ENCODE data around the gene GSG1L.

DNA sequence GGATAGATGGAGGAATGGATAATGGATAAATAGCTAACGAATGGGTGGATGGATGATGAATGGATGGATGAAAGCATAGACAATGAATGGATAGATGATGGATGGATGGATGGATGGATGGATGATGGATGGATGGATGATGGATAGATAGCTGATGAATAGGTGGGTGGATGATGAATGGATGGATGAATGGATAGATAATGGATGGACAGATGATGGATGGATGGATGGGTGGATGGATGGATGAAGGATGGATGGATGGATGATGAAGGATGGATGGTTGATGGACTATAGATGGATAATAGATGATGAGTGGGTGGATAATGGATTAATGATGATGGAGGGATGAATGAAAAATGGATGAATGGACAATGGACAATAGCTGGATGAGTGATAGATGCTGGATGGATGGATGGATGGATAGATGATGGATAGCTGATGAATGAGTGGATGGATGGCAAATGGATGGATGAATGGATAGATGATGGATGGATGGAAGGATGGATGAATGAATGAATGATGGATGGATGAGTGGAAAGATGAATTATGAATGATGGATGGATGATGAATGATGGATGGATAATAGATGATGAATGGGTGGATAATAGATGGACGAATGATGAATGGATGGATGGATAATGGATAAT, 273.8 kb downstream of the GSG1L start:
- TF ChIP-seq POLR2A (IDR thresholded peaks at IDR 0.05; ENCODE audit: low read depth, low read length): no peak
- TF ChIP-seq POLR2AphosphoS5 (IDR thresholded peaks at IDR 0.05; ENCODE audit: low read depth, low read length): no peak
- no peak for TF ChIP-seq TAF1 (IDR thresholded peaks at IDR 0.05; ENCODE audit: low read depth, low read length)
- no peak for TF ChIP-seq SPI1 (IDR thresholded peaks at IDR 0.05; ENCODE audit: low read depth, low read length)
- TF ChIP-seq PAX5 (IDR thresholded peaks at IDR 0.05; ENCODE audit: insufficient read depth, low read length, severe bottlenecking): no peak
- no peak for TF ChIP-seq POU2F2 (IDR thresholded peaks at IDR 0.05; ENCODE audit: low read depth, low read length)
